Naive thymus-derived CD4-positive, alpha-beta T cell (primary cell): ENCODE measurements around the gene RPS15. TPM values are rescaled to one million over a fixed set of nuclear protein-coding genes. Genes with fewer than 3 reads are reported as not detected.

Experiments used
- ATAC-seq: fragments of 150-1000 bp; cut with Tn5 transposase; 2 replicates; pipeline ENCODE4 v1.10.0; 2021; ENCODE audit warnings: mild to moderate bottlenecking, moderate library complexity
- CTCF ChIA-PET: fragments of 350-600 bp; sonication (Branson Sonifier 250); formaldehyde crosslinking; loops from one replicate; lab custom pipeline; 2021; ENCODE audit warnings: antibody characterized with exemption; lab: Charles Lee
- POLR2A ChIA-PET: fragments of 350-600 bp; sonication (Branson Sonifier 250); formaldehyde crosslinking; loops from one replicate; lab custom pipeline; 2021; ENCODE audit warnings: antibody characterized with exemption, inconsistent platforms; lab: Charles Lee
- DNase-seq, 9 donors: peaks; one replicate each; pipeline versions ENCODE4 v3.0.0 to v3.0.0-alpha.2; 2020 to 2022; ENCODE audit warnings: mixed read lengths in 1 of 9
- H3K27ac ChIP-seq: one replicate; pipeline ENCODE4 v1.7.0; 2013; ENCODE audit warnings: mild to moderate bottlenecking, low read depth, low read length, moderate library complexity
- H3K27me3 ChIP-seq, 2 donors: one replicate each; pipeline ENCODE4 v1.7.0; 2013; ENCODE audit warnings: low read length in 2 of 2, mild to moderate bottlenecking in 2 of 2, moderate library complexity in 2 of 2; ENCODE audit not compliant: control insufficient read depth in 2 of 2, insufficient read depth in 2 of 2
- H3K36me3 ChIP-seq, 3 experiments: 1 replicate in 2 of 3; 2 replicates in 1 of 3; pipeline ENCODE4 v1.7.0; 2013; ENCODE audit warnings: low read length in 3 of 3, mild to moderate bottlenecking in 3 of 3, moderate library complexity in 1 of 3; ENCODE audit not compliant: insufficient read depth in 3 of 3, control insufficient read depth in 2 of 3
- H3K4me1 ChIP-seq, 2 donors: one replicate each; pipeline ENCODE4 v1.7.0; 2013; ENCODE audit warnings: low read length in 2 of 2, mild to moderate bottlenecking in 2 of 2, moderate library complexity in 1 of 2; ENCODE audit not compliant: control insufficient read depth in 2 of 2, insufficient read depth in 2 of 2
- H3K4me3 ChIP-seq: 2 replicates; pipeline ENCODE4 v1.7.0; 2013; ENCODE audit warnings: mild to moderate bottlenecking, low read length
- H3K9me3 ChIP-seq, 3 experiments: 1 replicate in 2 of 3; 2 replicates in 1 of 3; pipeline ENCODE4 v1.7.0; 2013; ENCODE audit warnings: low read length in 3 of 3; ENCODE audit not compliant: control insufficient read depth in 2 of 3
- H3K27ac Mint-ChIP-seq, 9 donors: one replicate each; pipeline ENCODE4 v1.8.0; 2020 to 2022; ENCODE audit warnings: mixed read lengths in 9 of 9, mild to moderate bottlenecking in 8 of 9, moderate library complexity in 5 of 9, inconsistent platforms in 2 of 9
- H3K27me3 Mint-ChIP-seq, 5 donors: one replicate each; pipeline ENCODE4 v1.8.0; 2021 to 2022; ENCODE audit warnings: mixed read lengths in 5 of 5, mild to moderate bottlenecking in 1 of 5
- H3K36me3 Mint-ChIP-seq, 5 donors: one replicate each; pipeline ENCODE4 v1.8.0; 2020 to 2022; ENCODE audit warnings: mixed read lengths in 5 of 5, mild to moderate bottlenecking in 3 of 5, inconsistent platforms in 1 of 5
- H3K4me1 Mint-ChIP-seq, 7 donors: one replicate each; pipeline ENCODE4 v1.8.0; 2020 to 2022; ENCODE audit warnings: mixed read lengths in 7 of 7, mild to moderate bottlenecking in 3 of 7, inconsistent platforms in 1 of 7
- H3K4me3 Mint-ChIP-seq, 10 donors: one replicate each; pipeline ENCODE4 v1.8.0; 2020 to 2022; ENCODE audit warnings: mild to moderate bottlenecking in 10 of 10, mixed read lengths in 10 of 10, moderate library complexity in 6 of 10, inconsistent platforms in 2 of 10
- H3K9me3 Mint-ChIP-seq, 11 donors: one replicate each; pipeline ENCODE4 v1.8.0; 2020 to 2022; ENCODE audit warnings: mixed read lengths in 11 of 11, mild to moderate bottlenecking in 4 of 11, inconsistent platforms in 1 of 11, moderate library complexity in 1 of 11
- intact Hi-C, 2 donors: fragments of 100-400 bp; cut with micrococcal nuclease; formaldehyde crosslinking; loops; one replicate each; pipeline ENCODE4 v1.15.1; 2023
- polyA plus RNA-seq, 2 donors: library from polyadenylated mRNA; unstranded; fragments of 300-500 nt; fragmentation: Illumina TruSeq; gene quantifications; one replicate each; pipeline ENCODE4 v1.2.3, GENCODE V29; 2021
- total RNA-seq, 6 experiments: library from RNA in 5 of 6; stranded (reverse) in 5 of 6; gene quantifications; 1 replicate in 5 of 6; 2 replicates in 1 of 6; pipeline ENCODE4 v1.2.3 and lab custom pipeline; 2021 to 2026

RPS15 gene
- total and polyA plus RNA-seq, 7 experiments from 2014 or later: 1,300 to 3,761 (median 2,017) TPM

- Histone ChIP-seq H3K4me1 (peaks cover 5 to 9% of the 10 kb centered on the region in 2 donors), H3K9me3 (no peaks in the 10 kb centered on the region), H3K4me3 (peak overlapping the region; percentile 50), H3K27ac (no peak overlapping the region), H3K27me3 (peaks cover 12 to 27% of the 10 kb centered on the region in 2 donors), H3K36me3 (peaks cover 7 to 22% (median 14%) of the 10 kb centered on the region in 3 experiments)
- ChIA-PET POLR2A (interaction anchor here (0.9 to 1.2 kb wide), 2 partner anchors 10 to 27 kb away, joined by 5 read pairs; no protein-coding TSS in a partner anchor), CTCF (interaction anchor here (0.8 to 1.6 kb wide), 3 partner anchors 21 to 163 kb away, joined by 3 to 4 read pairs (median 3); no protein-coding TSS in a partner anchor)
- H3K9me3 Mint-ChIP-seq: peaks cover 0 to 2% (median 0%) of the 10 kb centered on the region in 11 donors
- intact Hi-C loops: loop anchor here (1.0 to 10.0 kb wide), 4 partner anchors 25 to 69 kb away; partner anchors contain the start of genes ADAMTSL5 (in 2 of the 2) and PCSK4 (in 1 of the 2)
- H3K27me3 Mint-ChIP-seq: peaks cover 22 to 32% (median 25%) of the 10 kb centered on the region in 5 donors
- H3K4me1 Mint-ChIP-seq: peaks cover 9 to 30% (median 15%) of the 10 kb centered on the region in 7 donors
- peak overlapping the region; percentile 34 to 78 (median 64) for H3K4me3 Mint-ChIP-seq
- peak overlapping the region in 1 of 9 donors; percentile 5 for H3K27ac Mint-ChIP-seq
- H3K36me3 Mint-ChIP-seq: peaks cover 0 to 19% (median 8%) of the 10 kb centered on the region in 5 donors
- ATAC-seq: peak; percentile 94
- DNase-seq: peak; percentile 48 to 88 (median 71)
Measured at GRCh38 chr19:1445185-1445931, 7.2 kb downstream of the RPS15 start.

DNA sequence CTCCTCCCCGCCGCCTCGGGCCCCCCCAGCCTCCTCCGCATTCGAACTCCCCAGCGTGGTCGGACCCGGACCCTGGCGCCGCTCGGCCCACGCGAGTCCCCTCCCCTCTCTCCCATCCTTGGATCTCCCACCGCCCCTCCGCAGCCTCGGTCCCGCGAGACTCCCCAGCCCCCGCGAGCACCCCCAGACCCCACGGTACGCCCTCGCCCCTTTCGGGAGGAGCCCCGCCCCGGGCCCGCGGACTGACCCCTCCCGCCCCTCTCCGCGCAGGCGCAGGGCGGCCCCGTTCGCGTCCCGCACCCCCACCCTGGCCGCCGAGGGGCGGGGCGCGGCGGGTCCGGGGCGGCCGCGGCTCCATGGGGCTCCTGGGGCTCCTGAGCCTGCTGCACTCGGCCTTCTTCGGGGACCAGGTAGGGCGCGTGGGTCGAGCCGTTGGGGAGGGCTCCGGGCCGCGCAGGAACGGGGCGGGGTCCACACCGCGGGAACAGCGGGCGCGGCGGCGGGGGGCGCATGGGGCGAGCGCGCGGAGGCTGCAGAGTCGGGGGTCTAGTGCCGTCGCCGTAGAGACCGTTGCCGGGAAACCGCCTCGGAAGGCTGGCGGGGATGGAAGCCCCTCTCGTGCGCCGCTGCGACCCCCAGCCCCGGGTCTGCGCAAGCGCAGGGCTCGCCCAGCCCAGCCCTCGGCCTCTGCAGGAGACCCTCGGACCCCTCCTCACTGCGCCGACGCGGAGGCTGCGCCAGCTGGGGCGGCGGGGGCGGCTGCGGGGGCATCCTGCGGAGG, 7.9 kb downstream of the RPS15 start:
- Histone ChIP-seq H3K9me3 (no peaks in the 10 kb centered on the region), H3K36me3 (peaks cover 0 to 15% (median 11%) of the 10 kb centered on the region in 3 experiments), H3K4me1 (peaks cover 5 to 9% of the 10 kb centered on the region in 2 donors), H3K4me3 (no peak overlapping the region), H3K27ac (no peak overlapping the region), H3K27me3 (peaks cover 12 to 34% of the 10 kb centered on the region in 2 donors)
- DNase-seq: no peak
- ChIA-PET CTCF (interaction anchor here (1.6 kb wide), 1 partner anchor 20 kb away, joined by 4 read pairs; no protein-coding TSS in a partner anchor), POLR2A (interaction anchor here (1.2 kb wide), 1 partner anchor 9 kb away, joined by 5 read pairs; no protein-coding TSS in a partner anchor)
- Mint-ChIP-seq H3K9me3 (peaks cover 0 to 4% (median 0%) of the 10 kb centered on the region in 11 donors), H3K4me3 (peak overlapping the region in 2 of 10 donors; percentile 43 to 76), H3K4me1 (peaks cover 13 to 29% (median 17%) of the 10 kb centered on the region in 7 donors), H3K27me3 (peaks cover 30 to 40% (median 33%) of the 10 kb centered on the region in 5 donors), H3K27ac (no peak overlapping the region), H3K36me3 (peaks cover 0 to 14% (median 3%) of the 10 kb centered on the region in 5 donors)
- intact Hi-C loops: loop anchor here (1.0 to 10.0 kb wide), 4 partner anchors 24 to 69 kb away; partner anchors contain the start of genes ADAMTSL5 (in 2 of the 2) and PCSK4 (in 1 of the 2)
- no peak for ATAC-seq

GRCh38 chr19:1446713-1447481, 8.7 kb downstream of the RPS15 start:
- Histone ChIP-seq H3K9me3 (no peaks in the 10 kb centered on the region), H3K36me3 (peaks cover 0 to 7% (median 4%) of the 10 kb centered on the region in 3 experiments), H3K27ac (no peak overlapping the region), H3K4me1 (peaks cover 5 to 9% of the 10 kb centered on the region in 2 donors), H3K27me3 (peaks cover 12 to 40% of the 10 kb centered on the region in 2 donors), H3K4me3 (no peak overlapping the region)
- H3K27ac Mint-ChIP-seq: no peak overlapping the region
- intact Hi-C loops: loop anchor here in 1 of 2 donors (10.0 kb wide), 1 partner anchor 68 kb away; the partner anchor contains the start of gene ADAMTSL5
- peaks cover 0 to 4% (median 0%) of the 10 kb centered on the region in 11 donors for H3K9me3 Mint-ChIP-seq
- H3K36me3 Mint-ChIP-seq: peaks cover 0 to 9% (median 0%) of the 10 kb centered on the region in 5 donors
- ATAC-seq (no peak), DNase-seq (peak in 2 of 9 donors; percentile 57 to 58)
- ChIA-PET CTCF (no interaction called here), POLR2A (interaction anchor here (0.6 kb wide), 1 partner anchor 114 kb away, joined by 3 read pairs; no protein-coding TSS in a partner anchor)
- H3K4me1 Mint-ChIP-seq: peaks cover 13 to 27% (median 15%) of the 10 kb centered on the region in 7 donors
- peaks cover 31 to 47% (median 34%) of the 10 kb centered on the region in 5 donors for H3K27me3 Mint-ChIP-seq
- H3K4me3 Mint-ChIP-seq: peak overlapping the region in 7 of 10 donors; percentile 38 to 71 (median 48)

DNA sequence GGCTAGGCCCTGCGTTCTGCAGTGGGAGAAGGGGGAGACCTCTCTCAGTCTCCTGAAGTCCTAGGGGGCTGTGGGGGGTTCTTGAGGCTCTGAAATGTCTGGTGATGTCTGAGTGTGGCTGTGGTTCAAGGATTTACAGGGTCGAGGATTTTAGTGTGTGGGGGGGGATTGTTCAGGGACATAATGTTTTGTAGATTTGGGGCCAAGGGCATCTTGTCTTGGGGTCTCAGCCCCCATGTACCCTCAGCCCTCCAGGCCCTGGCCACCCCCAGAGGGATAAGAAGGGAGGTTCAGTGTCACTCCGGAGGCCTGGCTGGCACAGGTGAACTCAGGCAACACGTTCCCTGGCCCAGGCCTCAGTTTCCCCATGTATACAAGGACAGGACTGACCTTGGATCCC, 9.3 kb downstream of the RPS15 start:
- Histone ChIP-seq H3K27me3 (peaks cover 12 to 40% of the 10 kb centered on the region in 2 donors), H3K4me3 (no peak overlapping the region), H3K4me1 (peaks cover 5 to 9% of the 10 kb centered on the region in 2 donors), H3K36me3 (peaks cover 0 to under 1% (median 0%) of the 10 kb centered on the region in 3 experiments), H3K27ac (no peak overlapping the region), H3K9me3 (no peaks in the 10 kb centered on the region)
- H3K4me3 Mint-ChIP-seq: peak overlapping the region in 7 of 10 donors; percentile 1 to 63 (median 25)
- ChIA-PET POLR2A (no interaction called here), CTCF (no interaction called here)
- H3K36me3 Mint-ChIP-seq: peaks cover 0 to 4% (median 0%) of the 10 kb centered on the region in 5 donors
- intact Hi-C loops: loop anchor here in 1 of 2 donors (10.0 kb wide), 1 partner anchor 67 kb away; the partner anchor contains the start of gene ADAMTSL5
- ATAC-seq (no peak), DNase-seq (no peak)
- H3K27me3 Mint-ChIP-seq: peaks cover 31 to 51% (median 34%) of the 10 kb centered on the region in 5 donors
- H3K9me3 Mint-ChIP-seq: peaks cover 0 to 4% (median 0%) of the 10 kb centered on the region in 11 donors
- peak overlapping the region in 1 of 9 donors; percentile 31 for H3K27ac Mint-ChIP-seq
- H3K4me1 Mint-ChIP-seq: peaks cover 13 to 22% (median 15%) of the 10 kb centered on the region in 7 donors

DNA sequence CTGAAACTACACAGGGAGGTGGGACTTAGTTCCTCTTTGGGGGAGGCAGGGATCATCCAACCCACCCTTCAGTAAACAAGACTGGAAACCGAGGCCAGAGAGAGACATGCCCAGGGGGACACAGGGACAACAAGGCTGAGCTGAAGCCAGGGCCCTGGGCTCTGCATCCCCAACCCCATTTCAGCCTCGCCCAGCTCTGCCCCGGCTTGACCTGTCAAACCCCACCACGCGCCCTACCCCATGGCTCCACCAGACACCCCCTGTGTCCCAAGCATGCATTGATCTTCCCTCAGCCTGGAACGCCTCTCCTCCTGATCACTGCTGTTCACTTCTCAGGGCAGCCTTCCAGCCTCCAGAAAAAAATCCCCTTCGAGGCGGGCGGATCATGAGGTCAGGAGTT, 9.7 kb downstream of the RPS15 start:
- peaks cover 0 to 4% (median 0%) of the 10 kb centered on the region in 5 donors for H3K36me3 Mint-ChIP-seq
- peaks cover 13 to 22% (median 13%) of the 10 kb centered on the region in 7 donors for H3K4me1 Mint-ChIP-seq
- peaks cover 5 to 9% of the 10 kb centered on the region in 2 donors for H3K4me1 ChIP-seq
- peak overlapping the region in 1 of 9 donors; percentile 69 for H3K27ac Mint-ChIP-seq
- no peaks in the 10 kb centered on the region for H3K36me3 ChIP-seq
- peaks cover 31 to 56% (median 38%) of the 10 kb centered on the region in 5 donors for H3K27me3 Mint-ChIP-seq
- ChIA-PET CTCF (no interaction called here), POLR2A (no interaction called here)
- no peaks in the 10 kb centered on the region for H3K9me3 ChIP-seq
- intact Hi-C loops: loop anchor here in 1 of 2 donors (10.0 kb wide), 1 partner anchor 67 kb away; the partner anchor contains the start of gene ADAMTSL5
- peak overlapping the region in 4 of 10 donors; percentile 10 to 63 (median 21) for H3K4me3 Mint-ChIP-seq
- no peak overlapping the region for H3K27ac ChIP-seq
- no peak overlapping the region for H3K4me3 ChIP-seq
- H3K27me3 ChIP-seq: peaks cover 12 to 43% of the 10 kb centered on the region in 2 donors
- ATAC-seq (no peak), DNase-seq (no peak)
- peaks cover 0 to 4% (median 0%) of the 10 kb centered on the region in 11 donors for H3K9me3 Mint-ChIP-seq
